Measurements from ENCODE around the gene KRT15. TPM values are rescaled to one million over a fixed set of nuclear protein-coding genes. Genes with fewer than 3 reads are reported as not detected.
A peak's percentile ranks its signal among the peaks of the same experiment; 100 is the strongest.

KRT15 gene
- polyA plus RNA-seq, 3 donors: 0.03 TPM; not detected in 2

DNA sequence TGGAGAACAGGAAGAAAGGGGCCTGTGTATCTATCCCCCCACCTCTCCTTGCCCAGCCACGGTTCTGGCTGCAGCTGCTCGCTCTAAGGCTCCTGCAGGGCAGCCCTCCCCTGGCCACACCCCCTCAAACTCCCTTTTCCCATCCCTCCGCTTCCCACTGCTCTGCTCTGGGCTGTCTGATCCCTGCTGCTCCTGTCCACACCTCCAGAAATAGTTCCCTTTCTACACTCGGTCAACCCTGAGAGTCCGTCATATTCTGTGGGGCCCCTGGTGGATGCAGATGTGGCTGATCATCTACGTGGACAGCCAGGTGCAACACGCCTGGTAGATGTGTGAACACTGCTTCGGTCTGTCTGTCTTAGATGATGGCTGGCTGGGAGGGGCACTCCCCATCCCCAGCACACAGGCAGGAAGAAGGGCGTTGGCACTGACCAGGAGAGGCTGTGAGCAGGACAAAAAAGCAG lies 28.7 kb upstream of the KRT15 start:
- Mint-ChIP-seq H3K9me3 (peaks cover 4 to 10% (median 7%) of the 10 kb centered on the region in 7 donors), H3K27me3 (ENCODE audit: low read depth in 3 of 3) (peaks cover 1 to 14% (median 8%) of the 10 kb centered on the region in 3 donors), H3K4me3 (peak overlapping the region in 1 of 2 donors; percentile 80), H3K4me1 (peaks cover 21% of the 10 kb centered on the region), H3K36me3 (peaks cover 0 to 2% of the 10 kb centered on the region in 2 donors), H3K27ac (peak overlapping the region in 1 of 7 donors; percentile 62)
- TF ChIP-seq CTCF (IDR thresholded peaks at IDR 0.05): no peak
- intact Hi-C loops (cut with micrococcal nuclease): loop anchor here (5.0 to 10.0 kb wide), 6 partner anchors 55 to 730 kb away; partner anchors contain the start of gene KRT36 (in 1 of the 2)
- H3K27ac ChIP-seq (ENCODE audit: low read depth in 1 of 2, low read length in 2 of 2): no peak overlapping the region
- H3K9me3 ChIP-seq (replicated peaks in 1 of 2; ENCODE audit: control insufficient read depth in 1 of 2, insufficient read depth in 1 of 2, low read length in 2 of 2): peaks cover 3 to 7% of the 10 kb centered on the region in 2 donors
- no peak overlapping the region for H3K9ac ChIP-seq (ENCODE audit: insufficient read depth, low read length, poor library complexity, severe bottlenecking)
- no peaks in the 10 kb centered on the region for H3K27me3 ChIP-seq (ENCODE audit: control insufficient read depth in 2 of 2, insufficient read depth in 2 of 2, low read length in 2 of 2)
- H3K36me3 ChIP-seq (replicated peaks in 1 of 2; ENCODE audit: control insufficient read depth in 1 of 2, insufficient read depth in 2 of 2, low read length in 2 of 2): no peaks in the 10 kb centered on the region
- no peak overlapping the region for H3K4me2 ChIP-seq (replicated peaks; ENCODE audit: extremely low read depth, low read length, poor library complexity, severe bottlenecking)
- H2AFZ ChIP-seq (ENCODE audit: insufficient read depth, low read depth, low read length, poor library complexity, severe bottlenecking): peak overlapping the region; percentile 33
- no peak for DNase-seq
- WGBS (ENCODE audit: insufficient coverage): 85% methylated on average over 6 of the region's 9 CpGs
- no peaks in the 10 kb centered on the region for H3K79me2 ChIP-seq (ENCODE audit: insufficient read depth, low read length)
- H3K4me3 ChIP-seq (replicated peaks in 1 of 3; ENCODE audit: low read depth in 2 of 3, low read length in 3 of 3): no peak overlapping the region
- no peaks in the 10 kb centered on the region for H4K20me1 ChIP-seq (ENCODE audit: insufficient read depth, low read length)
- peaks cover 16 to 20% of the 10 kb centered on the region in 2 donors for H3K4me1 ChIP-seq (ENCODE audit: control insufficient read depth in 1 of 2, insufficient read depth in 2 of 2, low read length in 2 of 2)

DNA sequence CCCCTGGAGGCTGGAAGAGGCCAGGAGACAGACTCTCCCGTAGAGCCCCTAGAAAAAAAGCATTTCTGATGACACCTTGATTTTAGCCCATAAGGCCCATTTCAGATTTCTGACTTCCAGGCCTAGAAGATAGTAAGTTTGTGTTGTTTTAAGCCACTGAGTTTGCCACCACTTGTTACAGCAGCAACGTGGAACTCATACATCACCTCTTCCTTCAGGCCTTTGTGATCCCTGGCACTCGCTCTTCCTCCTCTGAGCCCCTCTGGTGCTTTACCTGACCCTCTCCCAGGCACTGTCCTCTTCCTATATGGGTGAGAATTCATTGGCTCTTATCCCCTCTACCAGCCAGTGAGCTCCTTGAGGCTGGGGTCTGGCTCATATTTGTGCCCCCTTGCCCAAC lies 28.1 kb upstream of the KRT15 start:
- Histone ChIP-seq H4K20me1 (ENCODE audit: insufficient read depth, low read length) (no peaks in the 10 kb centered on the region), H2AFZ (ENCODE audit: insufficient read depth, low read depth, low read length, poor library complexity, severe bottlenecking) (no peak overlapping the region), H3K36me3 (replicated peaks in 1 of 2; ENCODE audit: control insufficient read depth in 1 of 2, insufficient read depth in 2 of 2, low read length in 2 of 2) (no peaks in the 10 kb centered on the region), H3K27me3 (ENCODE audit: control insufficient read depth in 2 of 2, insufficient read depth in 2 of 2, low read length in 2 of 2) (no peaks in the 10 kb centered on the region), H3K9me3 (replicated peaks in 1 of 2; ENCODE audit: control insufficient read depth in 1 of 2, insufficient read depth in 1 of 2, low read length in 2 of 2) (peaks cover 3 to 7% of the 10 kb centered on the region in 2 donors), H3K27ac (ENCODE audit: low read depth in 1 of 2, low read length in 2 of 2) (no peak overlapping the region), H3K9ac (ENCODE audit: insufficient read depth, low read length, poor library complexity, severe bottlenecking) (no peak overlapping the region), H3K4me2 (replicated peaks; ENCODE audit: extremely low read depth, low read length, poor library complexity, severe bottlenecking) (no peak overlapping the region), H3K79me2 (ENCODE audit: insufficient read depth, low read length) (no peaks in the 10 kb centered on the region), H3K4me1 (ENCODE audit: control insufficient read depth in 1 of 2, insufficient read depth in 2 of 2, low read length in 2 of 2) (peaks cover 16 to 20% of the 10 kb centered on the region in 2 donors), H3K4me3 (replicated peaks in 1 of 3; ENCODE audit: low read depth in 2 of 3, low read length in 3 of 3) (no peak overlapping the region)
- Mint-ChIP-seq H3K27me3 (ENCODE audit: low read depth in 3 of 3) (peaks cover 1 to 16% (median 8%) of the 10 kb centered on the region in 3 donors), H3K4me1 (peaks cover 21% of the 10 kb centered on the region), H3K27ac (no peak overlapping the region), H3K36me3 (peaks cover 0 to 2% of the 10 kb centered on the region in 2 donors), H3K9me3 (peaks cover 4 to 10% (median 7%) of the 10 kb centered on the region in 7 donors), H3K4me3 (peak overlapping the region in 1 of 2 donors; percentile 46)
- no peak for TF ChIP-seq CTCF (IDR thresholded peaks at IDR 0.05)
- intact Hi-C loops (cut with micrococcal nuclease): loop anchor here (5.0 to 10.0 kb wide), 6 partner anchors 55 to 730 kb away; partner anchors contain the start of gene KRT36 (in 1 of the 2)
- no CpG with 5 or more reads among the region's 3 CpGs for WGBS (ENCODE audit: insufficient coverage)
- no peak for DNase-seq
